HL-60 (cell line): Measurements from ENCODE around the gene LMBRD1.

Experiments used
- CTCF ChIP-seq: IDR thresholded peaks from one replicate; pipeline ENCODE4 v1.5.1; 2011; ENCODE audit warnings: low read length, control low read depth, inconsistent platforms; ENCODE audit not compliant: insufficient read depth
- POLR2AphosphoS5 ChIP-seq: IDR thresholded peaks from 2 replicates; pipeline ENCODE4 v1.6.1; 2012; ENCODE audit warnings: low read depth
- REST ChIP-seq: IDR thresholded peaks from 2 replicates; pipeline ENCODE4 v1.6.1; 2012; ENCODE audit warnings: low read depth; ENCODE audit not compliant: insufficient replicate concordance
- SPI1 ChIP-seq: IDR thresholded peaks from 2 replicates; pipeline ENCODE4 v1.6.1; 2012; ENCODE audit warnings: low read depth, mild to moderate bottlenecking, borderline replicate concordance

- TF ChIP-seq REST, result no peak
- TF ChIP-seq CTCF, result no peak
- TF ChIP-seq SPI1, result no peak
- TF ChIP-seq POLR2AphosphoS5, result no peak
Observed at GRCh38 chr6:69632932-69633331, 163.9 kb downstream of the LMBRD1 start.
